HL-60/S4 treated with retinoic acid at 250 ng/mL for 4 days and 3 days (cell line): Measurements from ENCODE around the gene HLF.

Source experiments
- in situ Hi-C: fragments of 300-500 bp; cut with MboI; formaldehyde crosslinking; loops from 2 replicates; pipeline ENCODE4 v1.7.0; 2022; ENCODE audit warnings: low sequenced_read_pairs

Gene HLF

DNA sequence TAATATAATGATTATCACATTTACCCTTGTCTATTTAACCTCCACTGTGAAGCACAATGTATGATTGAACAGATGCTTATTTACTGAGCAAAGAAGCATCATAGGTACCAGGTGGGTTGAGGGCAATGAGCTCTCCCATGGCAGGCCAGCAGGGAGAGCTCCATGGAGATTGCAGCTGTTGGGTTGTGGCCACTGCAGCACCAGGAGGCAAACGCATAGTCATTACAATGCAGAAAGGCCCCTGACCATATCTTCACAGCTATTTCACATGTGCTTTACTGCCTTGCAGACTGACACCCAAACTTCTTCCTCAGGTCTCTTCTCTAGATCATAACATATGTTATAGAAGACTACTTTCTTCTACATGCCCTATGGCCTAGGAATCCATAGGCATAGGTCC, 81.9 kb downstream of the HLF start:
- in situ Hi-C loops = no loop called here

- in situ Hi-C loops = no loop called here
Measured at GRCh38 chr17:55347341-55347740, 82.6 kb downstream of the HLF start.

- in situ Hi-C loops = no loop called here
Measured at GRCh38 chr17:55348749-55349354, 84.1 kb downstream of the HLF start.

DNA sequence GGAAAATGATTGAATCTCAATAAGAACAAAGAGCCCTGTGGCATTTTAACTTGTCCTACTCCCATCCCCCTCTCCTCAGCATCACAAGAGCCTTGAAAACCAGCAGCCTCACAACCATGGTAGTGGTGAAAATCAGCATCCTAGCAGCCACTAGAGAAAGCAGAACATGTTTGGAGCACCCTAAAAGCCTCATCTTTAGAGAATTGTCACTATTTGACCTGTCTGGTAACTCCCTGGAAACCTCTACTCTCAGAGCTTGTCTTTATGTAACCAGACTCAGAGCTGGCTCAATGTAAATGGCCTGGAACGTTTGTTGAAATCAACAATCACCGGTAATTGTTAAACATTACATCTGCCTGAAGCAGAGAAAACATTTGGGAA, 86.1 kb downstream of the HLF start:
- in situ Hi-C loops = no loop called here

- in situ Hi-C loops = no loop called here
Measured at GRCh38 chr17:55351226-55351625, 86.5 kb downstream of the HLF start.

DNA sequence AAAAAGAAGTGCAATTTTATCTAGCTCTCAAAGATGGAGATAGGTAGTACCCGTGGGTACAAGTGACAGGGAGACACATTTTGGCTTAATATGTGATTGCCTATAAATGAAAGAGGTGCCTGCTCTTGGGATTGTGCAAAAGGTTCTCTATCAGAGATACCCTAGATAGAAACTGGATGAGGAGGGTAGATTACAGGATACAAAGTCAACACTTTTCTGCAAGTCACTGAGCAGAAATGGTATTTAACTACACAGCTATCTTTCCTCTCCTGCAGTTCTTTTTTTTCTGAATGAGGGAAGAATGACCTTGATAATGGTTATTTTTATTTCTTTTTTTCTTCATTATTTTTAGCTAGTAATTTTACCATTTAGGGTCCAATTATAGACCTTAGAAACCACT, 89.2 kb downstream of the HLF start:
- in situ Hi-C loops = no loop called here

DNA sequence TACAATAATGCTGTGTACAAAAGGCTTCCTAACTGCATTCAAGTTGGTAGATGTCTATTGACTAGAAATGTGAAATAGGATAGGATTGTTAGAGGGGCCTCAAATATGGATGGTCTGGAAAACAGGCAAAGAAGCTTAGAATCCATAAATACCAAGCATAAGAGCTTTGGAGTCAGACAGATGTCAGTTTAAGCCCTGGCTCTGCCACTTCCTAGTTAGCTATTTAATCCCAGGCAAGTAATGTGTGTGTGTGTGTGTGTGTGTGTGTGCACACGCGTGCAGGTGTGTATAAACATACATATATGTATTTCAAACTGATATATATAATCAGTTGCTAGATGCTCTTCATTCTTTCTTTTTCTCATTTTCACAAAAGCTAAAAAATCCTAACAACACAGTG, 90.2 kb downstream of the HLF start:
- in situ Hi-C loops = no loop called here

GRCh38 chr17:55356434-55357328, 91.9 kb downstream of the HLF start:
- in situ Hi-C loops = no loop called here

DNA sequence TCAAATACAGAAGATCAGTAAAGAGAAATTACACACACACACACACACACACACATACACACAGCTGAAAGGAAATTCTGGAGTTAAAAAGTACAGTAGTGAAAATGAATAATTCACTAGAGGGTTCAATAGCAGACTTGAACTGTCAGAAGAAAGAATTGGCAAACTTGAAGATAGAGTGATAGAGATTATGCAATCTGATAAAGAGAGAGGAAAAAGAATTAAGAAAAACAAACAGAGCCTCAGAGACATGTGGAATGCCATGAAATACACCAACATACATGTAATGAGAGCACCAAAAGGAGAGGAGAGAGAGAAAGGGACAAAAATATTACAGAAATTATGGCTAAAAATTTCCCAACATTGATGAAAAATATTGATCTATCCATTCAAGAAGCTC, 96.2 kb downstream of the HLF start:
- in situ Hi-C loops = no loop called here

DNA sequence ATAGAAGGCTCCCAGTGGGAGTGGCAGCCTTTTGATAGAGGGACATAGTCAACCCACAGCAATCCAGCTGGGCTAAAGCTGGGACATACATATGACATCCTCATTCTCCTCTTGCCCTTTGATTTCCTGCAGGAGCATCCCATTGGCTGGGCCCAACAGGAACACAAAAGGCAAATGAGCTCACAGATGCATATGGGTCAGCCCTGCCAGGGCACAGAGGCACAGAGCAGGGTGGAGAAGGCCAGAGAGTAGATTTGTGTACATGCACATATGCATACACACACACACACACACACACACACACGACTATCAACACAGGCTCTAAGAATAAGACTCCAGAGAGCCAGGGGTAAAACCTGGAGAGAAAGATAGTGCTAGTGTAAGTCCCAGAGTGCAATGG, 98.3 kb downstream of the HLF start:
- in situ Hi-C loops = no loop called here

DNA sequence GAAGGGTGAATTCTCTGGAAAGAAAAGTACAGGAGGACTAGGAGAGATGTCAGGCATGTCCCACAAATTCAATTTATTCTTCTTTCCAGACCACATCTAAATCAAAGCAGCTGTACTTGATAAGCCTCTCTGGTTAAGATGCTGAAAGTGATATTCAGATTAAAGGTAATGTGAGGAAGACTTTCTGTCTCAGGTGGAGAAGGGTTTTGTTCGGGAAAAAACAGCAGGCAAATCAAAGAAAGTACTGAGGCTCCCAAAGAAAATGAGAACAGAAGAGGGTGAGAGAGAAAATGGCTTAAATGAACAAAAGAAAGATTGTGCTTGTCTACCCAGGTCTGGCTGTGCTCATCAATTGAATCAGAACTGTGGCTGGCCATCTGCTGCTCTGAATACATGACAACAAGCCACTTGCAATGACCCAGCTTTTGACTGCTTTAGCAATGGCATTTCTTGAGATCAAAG, 101.3 kb downstream of the HLF start:
- in situ Hi-C loops = no loop called here

- in situ Hi-C loops = no loop called here
Measured at GRCh38 chr17:55368706-55369105, 103.9 kb downstream of the HLF start.
